KMS-11 (cell line): ENCODE measurements around the gene FBXL7.

Experiments used
- H2AFZ ChIP-seq: fragments of 200-600 bp; sonication (generic); 2 replicates; pipeline ENCODE4 v1.6.1; 2016; ENCODE audit warnings: antibody characterized with exemption, mixed run types, low read depth
- H3K27ac ChIP-seq: fragments of 200-600 bp; sonication (generic); 2 replicates; pipeline ENCODE4 v1.6.1; 2016; ENCODE audit warnings: mild to moderate bottlenecking, mixed run types
- H3K27me3 ChIP-seq: fragments of 200-600 bp; sonication (generic); 2 replicates; pipeline ENCODE4 v1.6.1; 2017; ENCODE audit warnings: mild to moderate bottlenecking, low read depth, mixed run types, moderate library complexity; ENCODE audit not compliant: insufficient read depth
- H3K36me3 ChIP-seq: fragments of 200-600 bp; sonication (generic); 2 replicates; pipeline ENCODE4 v1.6.1; 2017; ENCODE audit warnings: mild to moderate bottlenecking, mixed run types; ENCODE audit not compliant: insufficient read depth
- H3K4me1 ChIP-seq: fragments of 200-600 bp; sonication (generic); 2 replicates; pipeline ENCODE4 v1.6.1; 2016; ENCODE audit warnings: mild to moderate bottlenecking, low read depth, mixed run types; ENCODE audit not compliant: poor library complexity, severe bottlenecking
- H3K4me2 ChIP-seq: fragments of 200-600 bp; sonication (generic); 2 replicates; pipeline ENCODE4 v1.7.0; 2016; ENCODE audit warnings: mild to moderate bottlenecking, mixed run types
- H3K4me3 ChIP-seq: fragments of 200-600 bp; sonication (generic); IDR thresholded peaks from 2 replicates; pipeline ENCODE4 v1.6.1; 2017; ENCODE audit warnings: low read depth, low read length, mixed read lengths; ENCODE audit not compliant: insufficient read depth
- H3K79me2 ChIP-seq: fragments of 200-600 bp; sonication (generic); 2 replicates; pipeline ENCODE4 v1.6.1; 2016; ENCODE audit warnings: low read depth, mixed run types; ENCODE audit not compliant: insufficient read depth
- H3K9ac ChIP-seq: fragments of 200-600 bp; sonication (generic); 2 replicates; pipeline ENCODE4 v1.6.1; 2016; ENCODE audit warnings: mild to moderate bottlenecking, mixed run types
- H4K20me1 ChIP-seq: fragments of 200-600 bp; sonication (generic); 2 replicates; pipeline ENCODE4 v1.6.1; 2016; ENCODE audit warnings: mild to moderate bottlenecking, mixed run types; ENCODE audit not compliant: insufficient read depth
- CTCF ChIP-seq: fragments of 200-600 bp; sonication (generic); conservative IDR thresholded peaks from 2 replicates; pipeline ENCODE4 v1.6.1; 2017; ENCODE audit warnings: low read depth, mild to moderate bottlenecking, antibody characterized with exemption, low read length, moderate library complexity, mixed read lengths

FBXL7 gene

GRCh38 chr5:15551113-15551504 is 51.1 kb downstream of the FBXL7 start:
- H3K9ac ChIP-seq = no peak overlapping the region
- no peaks in the 10 kb centered on the region for H3K79me2 ChIP-seq
- H3K4me3 ChIP-seq = no peak overlapping the region
- no peak for TF ChIP-seq CTCF
- no peaks in the 10 kb centered on the region for H4K20me1 ChIP-seq
- no peak overlapping the region for H2AFZ ChIP-seq
- no peaks in the 10 kb centered on the region for H3K4me1 ChIP-seq
- H3K36me3 ChIP-seq = no peaks in the 10 kb centered on the region
- H3K27ac ChIP-seq = no peak overlapping the region
- H3K27me3 ChIP-seq = no peaks in the 10 kb centered on the region
- H3K4me2 ChIP-seq = no peak overlapping the region

GRCh38 chr5:15554542-15554941 is 54.6 kb downstream of the FBXL7 start:
- no peak overlapping the region for H3K27ac ChIP-seq
- H2AFZ ChIP-seq = no peak overlapping the region
- no peaks in the 10 kb centered on the region for H3K4me1 ChIP-seq
- H3K27me3 ChIP-seq = no peaks in the 10 kb centered on the region
- H3K36me3 ChIP-seq = no peaks in the 10 kb centered on the region
- no peak overlapping the region for H3K4me2 ChIP-seq
- TF ChIP-seq CTCF = no peak
- no peak overlapping the region for H3K4me3 ChIP-seq
- no peak overlapping the region for H3K9ac ChIP-seq
- H4K20me1 ChIP-seq = no peaks in the 10 kb centered on the region
- H3K79me2 ChIP-seq = no peaks in the 10 kb centered on the region

GRCh38 chr5:15555176-15555575 is 55.2 kb downstream of the FBXL7 start:
- Histone ChIP-seq H3K4me1 (no peaks in the 10 kb centered on the region), H3K36me3 (no peaks in the 10 kb centered on the region), H3K27me3 (no peaks in the 10 kb centered on the region), H3K4me2 (no peak overlapping the region), H3K27ac (no peak overlapping the region), H3K9ac (no peak overlapping the region), H2AFZ (no peak overlapping the region), H4K20me1 (no peaks in the 10 kb centered on the region), H3K4me3 (no peak overlapping the region), H3K79me2 (no peaks in the 10 kb centered on the region)
- TF ChIP-seq CTCF = no peak

GRCh38 chr5:15558240-15558639 is 58.3 kb downstream of the FBXL7 start:
- H3K4me2 ChIP-seq = no peak overlapping the region
- H3K36me3 ChIP-seq = no peaks in the 10 kb centered on the region
- H3K79me2 ChIP-seq = no peaks in the 10 kb centered on the region
- H3K4me1 ChIP-seq = no peaks in the 10 kb centered on the region
- no peaks in the 10 kb centered on the region for H3K27me3 ChIP-seq
- H3K9ac ChIP-seq = no peak overlapping the region
- H2AFZ ChIP-seq = no peak overlapping the region
- no peaks in the 10 kb centered on the region for H4K20me1 ChIP-seq
- no peak overlapping the region for H3K4me3 ChIP-seq
- H3K27ac ChIP-seq = no peak overlapping the region
- TF ChIP-seq CTCF = no peak

GRCh38 chr5:15558681-15559080 is 58.7 kb downstream of the FBXL7 start:
- Histone ChIP-seq H3K4me2 (no peak overlapping the region), H4K20me1 (no peaks in the 10 kb centered on the region), H3K4me1 (no peaks in the 10 kb centered on the region), H3K27ac (no peak overlapping the region), H3K27me3 (no peaks in the 10 kb centered on the region), H2AFZ (no peak overlapping the region), H3K4me3 (no peak overlapping the region), H3K36me3 (no peaks in the 10 kb centered on the region), H3K79me2 (no peaks in the 10 kb centered on the region), H3K9ac (no peak overlapping the region)
- no peak for TF ChIP-seq CTCF
